Measurements from ENCODE around the gene TBXAS1. TPM values are rescaled to one million over a fixed set of nuclear protein-coding genes. Genes with fewer than 3 reads are reported as not detected.

Gene TBXAS1
- total RNA-seq, 1 experiment from 2014 or later = 2.2 TPM

DNA sequence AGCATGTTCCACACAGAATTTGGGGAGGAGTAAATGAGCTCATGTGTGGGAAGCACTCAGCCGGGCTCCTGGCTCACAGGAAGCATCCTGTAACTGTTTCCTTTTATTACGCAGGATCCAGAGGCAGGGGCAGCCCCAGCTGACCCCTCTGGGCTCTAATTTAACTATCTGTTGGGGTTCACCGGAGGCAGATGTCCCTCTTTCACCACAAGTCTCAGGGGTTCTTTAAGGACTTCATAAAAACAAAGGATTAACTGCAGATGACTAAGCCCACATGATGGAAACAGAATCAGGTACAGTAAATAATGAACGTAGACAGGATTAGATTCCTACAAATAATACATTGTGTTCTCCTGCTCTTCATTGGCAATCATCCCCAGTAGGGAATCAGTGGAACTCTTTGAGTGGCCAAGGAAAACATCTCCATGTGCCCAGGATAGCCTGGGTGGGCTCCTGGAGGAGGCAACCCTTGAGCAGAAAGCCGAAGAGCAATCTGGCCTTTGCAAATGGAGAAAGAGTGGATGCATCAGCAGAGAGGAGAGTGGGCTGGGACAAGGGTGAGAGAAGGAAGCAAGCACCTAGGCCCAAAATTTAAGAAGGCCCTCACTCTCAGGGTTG, 24.6 kb downstream of the TBXAS1 start:
- CTCF ChIA-PET = no interaction called here
- POLR2A ChIA-PET (ENCODE audit: unreplicated experiment) = no interaction called here
- H3K79me2 ChIP-seq (ENCODE audit: low read depth) = no peaks in the 10 kb centered on the region
- BruUV-seq (replicated peaks) = no TSS peak
- no peaks in the 10 kb centered on the region for H3K4me1 ChIP-seq (replicated peaks; ENCODE audit: insufficient read depth)
- no peaks in the 10 kb centered on the region for H3K36me3 ChIP-seq (ENCODE audit: low read depth)
- no peaks in the 10 kb centered on the region for H4K20me1 ChIP-seq (ENCODE audit: insufficient read depth)
- no peak overlapping the region for H3K4me3 ChIP-seq
- H2AFZ ChIP-seq = no peak overlapping the region
- H3K27ac ChIP-seq = no peak overlapping the region
- intact Hi-C loops (cut with micrococcal nuclease; ENCODE audit: unreplicated experiment) = no loop called here
- no peaks in the 10 kb centered on the region for H3K9me2 ChIP-seq (ENCODE audit: insufficient read depth)
- H3F3A ChIP-seq (ENCODE audit: insufficient read depth, low read depth) = no peaks in the 10 kb centered on the region
- no peak for DNase-seq
- no peak overlapping the region for H3K4me2 ChIP-seq
- TF ChIP-seq, protein P1, sequence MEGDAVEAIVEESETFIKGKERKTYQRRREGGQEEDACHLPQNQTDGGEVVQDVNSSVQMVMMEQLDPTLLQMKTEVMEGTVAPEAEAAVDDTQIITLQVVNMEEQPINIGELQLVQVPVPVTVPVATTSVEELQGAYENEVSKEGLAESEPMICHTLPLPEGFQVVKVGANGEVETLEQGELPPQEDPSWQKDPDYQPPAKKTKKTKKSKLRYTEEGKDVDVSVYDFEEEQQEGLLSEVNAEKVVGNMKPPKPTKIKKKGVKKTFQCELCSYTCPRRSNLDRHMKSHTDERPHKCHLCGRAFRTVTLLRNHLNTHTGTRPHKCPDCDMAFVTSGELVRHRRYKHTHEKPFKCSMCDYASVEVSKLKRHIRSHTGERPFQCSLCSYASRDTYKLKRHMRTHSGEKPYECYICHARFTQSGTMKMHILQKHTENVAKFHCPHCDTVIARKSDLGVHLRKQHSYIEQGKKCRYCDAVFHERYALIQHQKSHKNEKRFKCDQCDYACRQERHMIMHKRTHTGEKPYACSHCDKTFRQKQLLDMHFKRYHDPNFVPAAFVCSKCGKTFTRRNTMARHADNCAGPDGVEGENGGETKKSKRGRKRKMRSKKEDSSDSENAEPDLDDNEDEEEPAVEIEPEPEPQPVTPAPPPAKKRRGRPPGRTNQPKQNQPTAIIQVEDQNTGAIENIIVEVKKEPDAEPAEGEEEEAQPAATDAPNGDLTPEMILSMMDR (conservative IDR thresholded peaks at IDR 0.05) = no peak
- no peaks in the 10 kb centered on the region for H3K9me3 ChIP-seq (ENCODE audit: insufficient read depth, low read depth)
- no peaks in the 10 kb centered on the region for H3K27me3 ChIP-seq (ENCODE audit: insufficient read depth, low read depth)

- intact Hi-C loops (cut with micrococcal nuclease; ENCODE audit: unreplicated experiment) = no loop called here
- H3K36me3 ChIP-seq (ENCODE audit: low read depth) = no peaks in the 10 kb centered on the region
- H3K27ac ChIP-seq = no peak overlapping the region
- H3K9me2 ChIP-seq (ENCODE audit: insufficient read depth) = no peaks in the 10 kb centered on the region
- H3K9me3 ChIP-seq (ENCODE audit: insufficient read depth, low read depth) = no peaks in the 10 kb centered on the region
- no peak for DNase-seq
- H3K79me2 ChIP-seq (ENCODE audit: low read depth) = no peaks in the 10 kb centered on the region
- no peaks in the 10 kb centered on the region for H3K4me1 ChIP-seq (replicated peaks; ENCODE audit: insufficient read depth)
- H3K4me3 ChIP-seq = no peak overlapping the region
- TF ChIP-seq, protein P1 (conservative IDR thresholded peaks at IDR 0.05) = no peak
- no peak for TF ChIP-seq EZH2 (IDR thresholded peaks at IDR 0.05; ENCODE audit: low read depth)
- no peak overlapping the region for H3K4me2 ChIP-seq
- no peaks in the 10 kb centered on the region for H4K20me1 ChIP-seq (ENCODE audit: insufficient read depth)
- no TSS peak for BruUV-seq (replicated peaks)
- H3F3A ChIP-seq (ENCODE audit: insufficient read depth, low read depth) = no peaks in the 10 kb centered on the region
- ChIA-PET CTCF (no interaction called here), POLR2A (ENCODE audit: unreplicated experiment) (no interaction called here)
- no peak overlapping the region for H2AFZ ChIP-seq
- H3K27me3 ChIP-seq (ENCODE audit: insufficient read depth, low read depth) = no peaks in the 10 kb centered on the region
These were observed 25.1 kb downstream of the TBXAS1 start for GRCh38 chr7:139854124-139854511.

DNA sequence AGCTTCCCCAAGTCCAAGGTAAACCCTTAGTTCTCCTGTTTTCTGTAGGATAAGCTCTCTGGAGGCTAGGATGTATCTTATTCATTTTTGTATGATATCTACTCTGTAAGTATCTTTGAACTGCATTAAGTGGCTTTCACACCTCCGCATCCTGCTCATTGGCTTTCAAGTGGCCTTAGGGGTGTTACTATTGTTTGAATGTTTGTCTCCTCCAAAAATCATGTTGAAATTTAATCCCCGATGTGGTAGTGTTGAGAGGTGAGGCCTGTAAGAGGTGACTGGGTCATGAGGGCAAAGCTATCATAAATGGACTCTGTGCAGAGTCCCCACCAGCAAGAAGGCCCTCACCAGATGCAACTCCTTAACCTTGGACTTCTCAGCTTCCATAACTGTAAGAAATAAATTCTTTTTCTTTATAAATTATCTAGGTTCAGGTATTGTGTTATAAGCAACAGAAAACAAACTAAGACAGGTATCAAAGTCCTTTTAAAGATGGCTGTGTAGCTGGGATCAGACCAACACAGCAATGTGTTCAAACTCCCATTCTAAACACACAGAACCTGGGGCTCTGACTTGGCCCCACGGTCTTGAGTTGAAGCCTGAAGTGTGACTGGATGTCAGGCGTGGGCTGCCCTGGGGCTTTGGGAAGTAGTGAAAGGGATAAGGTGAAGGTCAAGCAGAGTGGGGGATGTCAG, 25.9 kb downstream of the TBXAS1 start:
- BruUV-seq (replicated peaks) = no TSS peak
- CTCF ChIA-PET = no interaction called here

More for the DNA sequence above, 25.9 kb downstream of the TBXAS1 start:
- intact Hi-C loops (cut with micrococcal nuclease; ENCODE audit: unreplicated experiment) = no loop called here
- Histone ChIP-seq H3K27me3 (ENCODE audit: insufficient read depth, low read depth) (no peaks in the 10 kb centered on the region), H3K36me3 (ENCODE audit: low read depth) (no peaks in the 10 kb centered on the region), H3K27ac (no peak overlapping the region), H3K9me2 (ENCODE audit: insufficient read depth) (no peaks in the 10 kb centered on the region), H3K4me1 (replicated peaks; ENCODE audit: insufficient read depth) (no peaks in the 10 kb centered on the region), H3K79me2 (ENCODE audit: low read depth) (no peaks in the 10 kb centered on the region), H3K4me3 (no peak overlapping the region), H3K9me3 (ENCODE audit: insufficient read depth, low read depth) (no peaks in the 10 kb centered on the region), H2AFZ (no peak overlapping the region), H3F3A (ENCODE audit: insufficient read depth, low read depth) (no peaks in the 10 kb centered on the region), H3K4me2 (no peak overlapping the region), H4K20me1 (ENCODE audit: insufficient read depth) (no peaks in the 10 kb centered on the region)
- TF ChIP-seq, protein P1 (conservative IDR thresholded peaks at IDR 0.05) = no peak
- TF ChIP-seq EZH2 (IDR thresholded peaks at IDR 0.05; ENCODE audit: low read depth) = no peak
- DNase-seq = no peak
- POLR2A ChIA-PET (ENCODE audit: unreplicated experiment) = no interaction called here
